22Rv1 (cell line): Measurements from ENCODE around the gene MFSD11.
"Not testable (repeated sequence)": the region's sequence is repeated elsewhere in the genome, so short reads cannot be mapped to it uniquely, and the experiment has no call there.

Experiments
- H3K27ac ChIP-seq: fragments of 450-650 bp; 2 replicates; pipeline ENCODE4 v1.5.1; 2017
- ZFX ChIP-seq: fragments of 450-650 bp; IDR thresholded peaks from 2 replicates; pipeline ENCODE4 v1.6.1; 2017; ENCODE audit warnings: antibody characterized with exemption, borderline replicate concordance
- TF ChIP-seq, protein P1 (sequence below): fragments of 450-650 bp; IDR thresholded peaks from 2 replicates; pipeline ENCODE4 v1.5.1; 2017; ENCODE audit warnings: mild to moderate bottlenecking

MFSD11 gene

DNA sequence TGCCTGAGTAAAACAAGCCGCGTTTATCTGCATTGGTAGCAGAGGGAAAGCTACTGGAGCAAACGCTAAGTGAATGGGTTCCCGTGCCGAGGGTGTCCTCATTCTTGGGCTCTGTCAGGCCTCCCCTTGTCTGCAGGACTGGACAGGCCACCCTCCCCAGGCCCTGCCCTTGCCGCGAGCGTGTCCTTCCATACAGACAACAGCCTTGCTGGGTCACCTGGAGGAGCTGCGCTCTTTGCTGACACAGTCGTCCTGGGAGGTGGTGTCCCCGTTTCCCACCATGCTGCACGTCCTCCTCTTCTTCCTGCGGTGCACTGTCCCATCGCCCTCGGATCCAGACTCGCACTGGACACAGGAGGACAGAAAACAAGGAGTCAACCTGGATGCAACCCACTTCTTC is 19.4 kb upstream of the MFSD11 start:
- no peak overlapping the region for H3K27ac ChIP-seq
- no peak for TF ChIP-seq ZFX
- TF ChIP-seq, protein P1, sequence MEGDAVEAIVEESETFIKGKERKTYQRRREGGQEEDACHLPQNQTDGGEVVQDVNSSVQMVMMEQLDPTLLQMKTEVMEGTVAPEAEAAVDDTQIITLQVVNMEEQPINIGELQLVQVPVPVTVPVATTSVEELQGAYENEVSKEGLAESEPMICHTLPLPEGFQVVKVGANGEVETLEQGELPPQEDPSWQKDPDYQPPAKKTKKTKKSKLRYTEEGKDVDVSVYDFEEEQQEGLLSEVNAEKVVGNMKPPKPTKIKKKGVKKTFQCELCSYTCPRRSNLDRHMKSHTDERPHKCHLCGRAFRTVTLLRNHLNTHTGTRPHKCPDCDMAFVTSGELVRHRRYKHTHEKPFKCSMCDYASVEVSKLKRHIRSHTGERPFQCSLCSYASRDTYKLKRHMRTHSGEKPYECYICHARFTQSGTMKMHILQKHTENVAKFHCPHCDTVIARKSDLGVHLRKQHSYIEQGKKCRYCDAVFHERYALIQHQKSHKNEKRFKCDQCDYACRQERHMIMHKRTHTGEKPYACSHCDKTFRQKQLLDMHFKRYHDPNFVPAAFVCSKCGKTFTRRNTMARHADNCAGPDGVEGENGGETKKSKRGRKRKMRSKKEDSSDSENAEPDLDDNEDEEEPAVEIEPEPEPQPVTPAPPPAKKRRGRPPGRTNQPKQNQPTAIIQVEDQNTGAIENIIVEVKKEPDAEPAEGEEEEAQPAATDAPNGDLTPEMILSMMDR = no peak

DNA sequence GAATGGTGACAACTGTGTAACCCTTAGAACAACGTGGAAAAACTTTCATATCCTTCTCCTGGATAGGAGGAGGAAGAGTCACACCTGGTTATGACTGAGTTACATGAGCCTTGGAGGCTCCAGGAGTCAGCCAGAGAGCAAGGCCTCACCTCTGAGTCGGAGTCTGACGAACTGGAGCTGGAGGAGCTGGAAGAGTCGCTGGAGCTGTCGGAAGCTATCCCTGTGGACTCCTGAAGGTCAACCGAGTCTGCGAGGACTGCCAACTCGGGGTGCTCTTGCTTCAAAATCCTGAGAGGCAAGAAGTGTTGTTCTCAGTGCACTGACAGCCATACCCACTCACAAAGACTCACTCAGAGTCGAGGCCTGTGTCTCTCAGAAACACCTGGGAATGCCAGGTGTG is 17.7 kb upstream of the MFSD11 start:
- no peak overlapping the region for H3K27ac ChIP-seq
- TF ChIP-seq, protein P1 = no peak
- no peak for TF ChIP-seq ZFX

DNA sequence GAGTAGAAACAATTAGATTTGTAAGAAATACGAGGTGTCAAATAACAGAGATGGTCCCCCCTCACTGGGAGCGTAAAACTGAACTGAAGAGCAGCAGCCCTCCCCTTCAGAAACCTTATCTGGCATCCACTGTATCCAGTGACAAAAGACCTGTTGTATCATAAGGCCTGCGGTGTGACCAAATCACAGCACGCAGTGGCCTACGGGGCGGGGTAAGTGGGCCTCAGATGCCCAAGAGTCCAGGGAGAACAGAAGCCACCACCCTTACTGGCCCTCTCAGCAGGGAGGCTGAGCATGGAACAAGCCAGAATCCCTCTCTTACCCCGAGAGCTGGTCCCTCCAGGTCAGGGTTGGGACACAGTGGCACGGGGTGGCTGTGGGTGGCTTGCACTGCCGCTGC is 17.0 kb upstream of the MFSD11 start:
- no peak for TF ChIP-seq ZFX
- TF ChIP-seq, protein P1 = no peak
- no peak overlapping the region for H3K27ac ChIP-seq

DNA sequence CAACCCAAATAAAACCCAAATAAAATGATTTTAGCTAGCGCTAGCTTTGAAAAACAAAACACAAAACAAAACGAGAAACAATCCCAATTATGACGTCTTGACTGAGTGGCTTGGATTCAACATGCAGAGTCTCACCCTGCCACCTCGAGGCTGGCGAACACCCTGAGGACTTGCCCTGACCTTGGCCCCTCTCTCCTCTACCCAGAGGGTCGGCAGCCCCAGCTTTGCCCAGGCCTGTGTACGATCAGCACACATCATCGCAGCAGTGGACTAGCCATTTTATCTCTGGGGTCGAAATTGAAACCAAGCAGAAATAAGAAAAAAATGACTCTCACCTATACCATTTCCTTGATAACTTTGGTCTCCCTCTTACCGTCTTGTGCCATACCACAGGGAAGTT is 16.5 kb upstream of the MFSD11 start:
- TF ChIP-seq, protein P1 = no peak
- no peak for TF ChIP-seq ZFX
- no peak overlapping the region for H3K27ac ChIP-seq

DNA sequence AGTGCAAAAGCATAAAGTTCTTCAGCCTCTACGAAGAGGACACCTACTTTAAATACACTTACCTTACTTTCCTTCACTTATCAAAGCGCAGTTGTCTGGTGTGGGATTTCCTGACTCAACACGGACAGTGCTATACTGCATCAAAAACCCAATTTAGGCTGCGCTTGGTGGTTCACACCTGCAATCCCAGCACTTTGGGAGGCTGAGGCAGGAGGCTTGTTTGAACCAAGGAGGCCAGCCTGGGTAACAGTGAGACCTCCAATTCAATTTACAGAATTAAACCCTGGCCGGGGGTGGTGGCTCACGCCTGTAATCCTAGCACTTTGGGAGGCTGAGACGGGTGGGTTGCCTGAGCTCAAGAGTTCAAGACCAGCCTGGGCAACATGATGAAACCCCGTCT is 15.6 kb upstream of the MFSD11 start:
- no peak overlapping the region for H3K27ac ChIP-seq
- no peak for TF ChIP-seq ZFX
- TF ChIP-seq, protein P1 = no peak

DNA sequence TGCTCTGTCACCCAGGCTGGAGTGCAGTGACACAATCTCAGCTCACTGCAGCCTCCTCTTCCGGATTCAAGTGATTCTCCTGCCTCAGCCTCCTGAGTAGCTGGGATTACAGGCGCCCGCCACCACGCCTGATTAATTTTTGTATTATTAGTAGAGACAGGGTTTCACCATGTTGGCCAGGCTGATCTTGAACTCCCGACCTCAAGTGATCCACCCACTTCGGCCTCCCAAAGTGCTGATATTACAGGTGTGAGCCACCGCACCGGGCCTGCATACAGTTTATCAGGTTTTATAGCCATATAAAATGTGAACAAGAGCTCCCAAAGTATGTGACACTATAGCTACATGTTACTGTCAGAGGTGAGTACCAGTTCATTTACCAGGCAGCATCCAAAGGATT is 14.9 kb upstream of the MFSD11 start:
- H3K27ac ChIP-seq = not testable (repeated sequence)

DNA sequence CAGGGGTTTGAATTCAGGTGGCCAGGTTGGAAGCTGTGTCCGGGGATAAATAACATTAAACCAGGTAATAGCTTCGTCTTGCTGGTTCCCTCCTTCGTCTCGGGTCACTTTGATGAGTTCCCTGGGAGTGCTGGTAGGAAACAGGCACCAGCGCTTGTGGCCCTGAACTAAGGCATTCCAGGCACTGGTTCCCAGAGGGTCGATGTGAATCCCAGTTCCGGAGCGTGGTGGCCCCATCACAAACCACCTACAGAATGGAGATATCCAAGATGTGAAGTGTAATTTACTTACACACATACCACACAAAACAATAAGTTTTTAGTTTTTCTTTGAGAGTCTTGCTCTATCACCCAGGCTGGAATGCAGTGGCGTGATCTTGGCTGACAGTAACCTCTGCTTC is 14.1 kb upstream of the MFSD11 start:
- H3K27ac ChIP-seq = no peak overlapping the region
- TF ChIP-seq, protein P1 = no peak
- TF ChIP-seq ZFX = no peak

DNA sequence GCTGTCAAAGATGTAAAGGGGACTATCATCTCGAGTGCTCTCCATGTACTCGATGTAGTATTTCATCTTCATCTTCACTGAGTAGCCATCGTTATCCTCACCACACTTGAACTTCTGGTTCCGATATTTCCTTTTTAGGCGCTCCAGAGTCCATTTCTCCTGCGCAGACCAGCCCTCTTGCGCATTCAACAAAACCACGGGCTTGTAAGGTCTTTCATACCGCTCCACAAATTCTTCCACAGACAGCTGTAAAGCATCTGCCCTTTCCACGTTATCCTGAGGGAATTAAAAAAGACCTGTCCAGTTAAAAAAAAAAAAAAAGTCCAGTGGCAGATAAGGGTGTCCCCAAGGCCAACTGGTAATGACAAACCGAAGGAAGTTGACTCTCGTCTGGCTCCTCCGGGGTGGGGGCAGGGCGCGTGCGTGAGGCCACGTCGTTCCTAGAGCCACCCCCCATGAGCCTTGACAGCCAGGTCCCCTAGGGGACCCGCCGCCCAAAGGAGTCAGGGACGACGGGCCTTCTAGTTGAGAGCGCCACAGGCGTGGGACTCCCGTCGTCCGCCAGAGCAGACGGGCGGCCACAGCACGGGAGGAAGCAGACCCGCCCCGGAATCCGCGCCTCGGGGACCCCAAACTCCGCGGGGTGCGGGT is 12.2 kb upstream of the MFSD11 start:
- TF ChIP-seq, protein P1 = no peak
- TF ChIP-seq ZFX = no peak
- peak overlapping the region; percentile 98 for H3K27ac ChIP-seq
